Measurements from ENCODE around the gene RGS3. TPM values are rescaled to one million over a fixed set of nuclear protein-coding genes. Genes with fewer than 3 reads are reported as not detected.
"Not testable (repeated sequence)": the region's sequence is repeated elsewhere in the genome, so short reads cannot be mapped to it uniquely, and the experiment has no call there.

The RGS3 gene
- total RNA-seq (2014; rRNA removed) = 137 and 144 TPM in 2 replicates
- polyA plus RNA-seq (2012) = 90.4 TPM

DNA sequence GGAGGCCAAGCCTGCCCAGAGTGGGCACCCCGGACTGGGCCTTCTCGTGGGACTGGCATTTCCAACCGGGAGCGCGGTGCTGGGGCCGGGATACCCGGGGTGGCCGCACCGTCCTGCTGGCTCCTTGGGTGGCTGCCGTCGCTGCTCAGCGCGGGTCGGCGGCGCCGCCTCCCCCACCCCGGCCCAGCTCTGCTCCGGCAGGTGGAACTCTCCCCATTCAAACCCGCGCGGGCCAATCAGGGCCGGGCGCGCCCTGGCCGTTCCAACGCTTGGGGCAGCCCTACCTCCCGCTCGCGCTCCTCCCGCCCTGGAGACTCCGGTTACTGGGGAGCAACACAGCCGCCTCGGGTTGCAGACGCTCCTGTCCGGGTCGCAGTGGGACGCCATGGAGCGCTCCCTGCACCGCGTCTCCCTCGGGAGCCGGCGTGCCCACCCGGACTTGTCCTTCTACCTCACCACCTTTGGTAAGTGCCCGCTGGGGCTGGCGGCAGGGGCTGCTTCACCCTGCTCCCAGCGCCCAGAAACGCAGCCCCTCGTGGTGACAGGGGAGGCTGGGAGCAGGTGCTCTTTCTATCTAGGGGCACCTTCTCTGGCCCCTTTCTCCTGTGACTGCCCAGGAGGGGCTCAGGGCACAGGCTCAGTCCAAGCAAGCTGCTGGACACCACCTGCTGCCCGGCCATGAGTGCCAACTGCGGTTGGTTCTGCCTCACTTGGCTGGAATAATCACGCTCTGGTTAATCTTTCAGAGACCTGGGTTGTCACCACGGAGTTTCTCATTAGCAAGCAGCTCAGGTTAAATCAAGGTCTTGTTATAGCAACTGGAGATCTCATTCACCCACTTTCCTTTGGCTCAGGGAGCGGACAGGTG lies at the start of gene RGS3:
RGS3 (plus strand) TSS at position 310 of the 868 bp plus-strand sequence; CDS start at position 386, 76 bp downstream.
- no peak for DNase-seq (ENCODE audit: low read depth)

- no peak for DNase-seq (ENCODE audit: low read depth)
Observed at GRCh38 chr9:113416149-113416721, 47.3 kb upstream of the RGS3 start.

- DNase-seq (ENCODE audit: low read depth) = no peak
Observed at GRCh38 chr9:113417370-113417769, 46.2 kb upstream of the RGS3 start.

GRCh38 chr9:113421726-113422125 lies 41.8 kb upstream of the RGS3 start:
- no peak for DNase-seq (ENCODE audit: low read depth)

- no peak for DNase-seq (ENCODE audit: low read depth)
Observed at GRCh38 chr9:113425072-113425471, 38.5 kb upstream of the RGS3 start.

GRCh38 chr9:113426701-113427100 lies 36.8 kb upstream of the RGS3 start:
- no peak for DNase-seq (ENCODE audit: low read depth)

DNA sequence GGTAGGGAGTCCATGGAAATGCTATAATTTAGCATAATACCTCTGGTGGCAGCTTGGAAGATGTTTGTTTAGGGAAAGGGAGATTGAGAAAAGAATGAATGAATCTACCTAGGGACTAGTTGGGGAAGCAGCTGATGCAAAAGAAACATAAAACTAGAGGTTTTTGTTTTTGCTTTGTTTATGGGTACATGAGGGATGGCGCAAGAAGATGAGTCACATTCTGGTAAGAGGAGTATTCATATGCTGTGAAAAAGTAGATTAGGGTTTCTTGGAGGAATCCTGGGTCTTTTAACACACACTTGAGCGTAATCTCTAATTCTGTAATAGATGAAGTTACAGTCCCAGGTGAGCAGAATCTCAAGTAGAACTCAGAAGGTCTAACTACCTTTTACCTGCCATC lies 35.9 kb upstream of the RGS3 start:
- DNase-seq (ENCODE audit: low read depth) = peak; percentile 76

DNA sequence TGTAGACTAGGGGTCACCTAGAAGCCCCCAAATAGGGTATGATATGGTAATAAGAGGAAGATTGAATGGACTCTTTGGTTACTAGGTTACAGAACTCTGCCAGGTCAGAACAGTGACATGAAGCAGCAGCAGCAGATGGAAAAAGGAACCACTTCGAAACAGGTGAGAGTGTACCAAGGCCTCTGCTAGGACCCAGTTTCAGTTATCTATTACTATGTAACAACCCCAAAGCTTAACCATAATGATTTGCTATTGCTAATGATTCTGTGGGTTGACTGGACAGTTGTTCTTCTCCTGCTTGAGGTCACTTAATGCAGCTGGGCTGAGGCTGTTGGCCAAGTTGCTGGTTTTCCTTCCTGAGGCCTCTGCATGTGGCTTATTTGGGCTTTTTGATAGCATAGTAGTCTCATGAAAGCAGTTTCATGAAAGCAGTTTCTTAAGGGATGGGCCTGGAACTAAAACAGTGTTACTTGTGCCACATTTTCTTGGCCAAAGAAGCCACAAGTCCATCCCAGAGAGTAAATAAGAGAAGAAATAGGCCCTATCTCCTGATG lies 35.4 kb upstream of the RGS3 start:
- peak; percentile 10 for DNase-seq (ENCODE audit: low read depth)

DNA sequence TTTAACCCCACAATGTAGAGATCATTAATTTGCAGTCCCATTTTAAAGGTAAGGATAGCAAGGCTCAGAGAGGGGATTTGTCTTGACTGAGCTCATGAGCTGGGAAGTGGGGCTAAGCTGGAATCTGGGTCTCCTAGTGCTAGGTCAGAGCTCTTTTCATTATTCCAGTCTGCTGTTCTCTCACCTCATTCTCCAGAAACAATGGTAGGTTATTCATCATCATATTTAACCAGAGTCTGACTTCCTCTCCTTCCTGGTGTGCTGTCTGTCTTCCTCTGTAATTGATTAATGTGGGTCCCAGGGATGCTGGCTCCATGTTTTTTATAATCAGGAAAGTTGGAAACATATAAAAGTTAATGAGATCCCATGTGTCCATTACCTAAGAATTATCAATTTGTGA lies 32.3 kb upstream of the RGS3 start:
- DNase-seq (ENCODE audit: low read depth) = no peak

- DNase-seq (ENCODE audit: low read depth) = no peak
Observed at GRCh38 chr9:113436728-113437515, 26.6 kb upstream of the RGS3 start.

GRCh38 chr9:113437716-113438115 lies 25.8 kb upstream of the RGS3 start:
- not testable (repeated sequence) for DNase-seq (ENCODE audit: low read depth)

DNA sequence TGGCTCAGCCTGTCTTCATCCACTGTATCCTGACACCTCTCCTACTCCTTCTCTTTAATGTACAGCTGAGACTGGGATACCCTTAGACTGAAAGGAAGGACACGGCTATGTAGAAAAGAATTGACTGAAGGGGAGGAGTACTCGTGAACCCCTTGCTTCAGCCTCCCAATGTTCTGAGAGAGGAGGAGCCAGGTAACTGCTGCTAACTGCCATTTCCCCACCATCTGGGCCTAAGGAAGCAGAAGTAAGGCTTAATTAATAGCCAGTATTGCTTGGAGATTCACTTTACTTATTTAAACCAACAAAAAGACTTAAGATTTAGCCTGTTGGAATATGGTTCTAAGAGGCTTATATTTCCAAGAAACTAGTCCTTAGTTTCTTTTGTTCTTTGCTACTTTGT lies 18.8 kb upstream of the RGS3 start:
- DNase-seq (ENCODE audit: low read depth) = no peak

DNA sequence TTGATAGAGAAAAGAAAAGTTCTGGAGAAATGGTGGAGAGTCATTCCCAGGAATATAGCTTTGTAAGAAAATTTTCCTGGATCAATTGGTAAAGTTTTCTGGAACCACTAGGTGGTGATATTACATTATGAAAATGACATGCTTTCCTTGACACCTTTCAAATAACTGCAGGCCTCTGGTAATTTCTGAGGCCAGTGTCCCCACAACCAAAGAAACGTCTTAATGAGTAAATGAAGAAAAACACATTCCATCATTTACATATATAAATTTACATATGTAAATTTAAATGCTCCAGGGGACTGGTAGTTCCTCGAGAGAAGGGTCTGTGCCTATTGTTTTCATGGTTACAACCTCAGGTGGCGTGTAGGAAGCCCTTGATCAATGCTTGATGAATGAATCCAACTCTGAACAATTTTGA lies 17.2 kb upstream of the RGS3 start:
- peak; percentile 54 for DNase-seq (ENCODE audit: low read depth)

DNA sequence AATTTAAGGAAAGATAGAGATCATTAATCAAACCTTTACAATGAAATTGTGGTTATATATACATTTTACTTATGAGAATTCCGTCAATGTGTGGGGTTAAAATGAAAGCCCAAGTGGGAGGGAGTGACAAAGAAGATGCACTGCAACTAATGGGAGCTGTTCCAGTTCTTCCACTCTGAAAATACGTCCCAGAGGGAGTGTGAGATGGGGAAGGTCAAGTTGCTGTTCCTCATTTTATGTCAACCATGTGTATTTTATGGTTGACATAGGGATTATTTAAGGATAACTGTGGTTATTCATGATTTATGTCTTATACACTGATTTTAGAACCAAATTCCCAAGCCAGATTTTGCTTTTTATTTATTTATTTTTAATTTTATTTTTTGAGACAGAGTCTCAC lies 14.2 kb upstream of the RGS3 start:
- DNase-seq (ENCODE audit: low read depth) = no peak

DNA sequence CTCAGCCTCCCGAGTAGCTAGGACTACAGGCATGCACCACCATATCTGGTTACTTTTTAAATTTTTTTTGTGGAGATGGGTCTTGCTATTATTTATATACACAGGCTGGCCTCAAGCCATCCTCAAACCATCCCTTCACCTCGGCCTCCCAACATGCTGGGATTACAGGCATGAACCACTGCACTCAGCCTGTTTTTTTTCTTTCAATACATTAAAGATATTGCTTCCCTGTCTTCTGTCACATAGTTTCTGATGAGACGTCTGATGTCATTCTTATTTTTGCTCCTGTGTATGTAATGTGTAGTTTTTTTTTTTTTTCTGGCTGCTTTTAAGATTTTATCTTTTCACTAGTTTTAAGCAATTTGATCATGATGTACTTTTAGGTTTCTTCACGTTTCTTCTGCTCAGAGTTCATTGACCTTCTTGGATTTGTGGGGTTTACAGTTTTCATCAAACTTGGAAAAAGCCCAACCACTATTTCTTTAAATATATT lies 11.4 kb upstream of the RGS3 start:
- no peak for DNase-seq (ENCODE audit: low read depth)

DNA sequence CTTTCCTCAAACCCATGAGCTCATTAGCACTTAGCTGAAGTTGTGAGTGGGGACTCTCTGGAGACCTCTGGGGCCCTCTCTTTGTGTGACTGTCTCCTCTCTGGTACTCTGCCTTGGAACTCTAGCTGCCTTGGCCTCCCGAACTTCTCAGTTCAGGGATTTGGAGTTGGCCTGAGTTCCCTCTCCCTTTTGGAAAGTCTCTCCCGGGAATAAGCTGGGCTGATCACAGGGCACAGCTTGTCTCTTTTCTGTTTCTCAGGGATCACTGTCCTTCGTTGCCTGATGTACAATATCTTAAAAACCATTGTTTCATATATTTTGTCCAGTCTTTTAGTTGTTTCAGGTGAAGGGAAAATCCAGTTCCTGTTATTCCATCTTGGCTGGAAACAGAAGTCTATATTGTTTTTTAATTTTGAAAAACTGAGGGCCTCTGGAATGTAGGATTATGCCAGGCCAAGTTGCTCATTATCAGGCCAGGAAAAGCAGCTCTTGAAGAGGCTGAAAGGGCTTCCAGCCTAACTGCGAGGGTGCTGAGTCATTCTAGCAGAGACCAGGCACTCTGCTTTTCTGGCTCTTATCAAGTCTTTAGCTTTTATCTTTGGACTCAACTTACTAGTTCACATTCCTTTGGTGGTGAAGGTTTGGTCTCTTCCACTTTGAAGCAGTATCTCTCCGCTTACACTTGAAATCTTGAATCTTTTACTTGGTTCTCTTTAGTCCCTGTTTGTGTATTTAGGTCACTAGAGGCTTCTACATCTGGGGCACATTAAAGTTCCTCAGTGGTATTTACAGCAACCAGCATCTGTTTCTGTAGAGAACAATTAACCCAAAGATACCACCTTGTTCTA lies 8.4 kb upstream of the RGS3 start:
- DNase-seq (ENCODE audit: low read depth) = peak; percentile 79

DNA sequence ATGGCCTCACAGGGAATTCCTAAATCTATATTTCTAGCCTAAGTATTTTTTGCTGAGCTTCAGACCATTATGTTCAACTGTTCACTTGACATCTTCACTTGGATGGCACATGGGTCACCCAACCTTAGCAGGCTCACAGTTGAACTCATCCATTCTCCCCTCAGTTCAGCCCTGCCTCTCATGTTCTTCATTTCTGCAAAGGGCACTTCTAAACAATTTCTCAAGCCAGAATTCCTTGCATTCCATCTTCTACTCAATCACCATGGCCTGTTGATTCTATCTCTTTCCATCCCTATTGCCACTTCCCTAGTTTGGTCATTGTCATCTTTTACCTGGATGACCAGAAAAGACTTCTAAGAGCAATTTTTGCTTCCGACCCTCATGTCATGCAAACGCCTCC lies 7.3 kb upstream of the RGS3 start:
- DNase-seq (ENCODE audit: low read depth) = peak; percentile 11

GRCh38 chr9:113461285-113461684 lies 2.2 kb upstream of the RGS3 start:
- DNase-seq (ENCODE audit: low read depth) = no peak

GRCh38 chr9:113461943-113462342 lies 1.6 kb upstream of the RGS3 start:
- no peak for DNase-seq (ENCODE audit: low read depth)

GRCh38 chr9:113462781-113463286 lies 693 bp upstream of the RGS3 start:
- DNase-seq (ENCODE audit: low read depth) = no peak

GRCh38 chr9:113464286-113464660 lies 746 bp downstream of the RGS3 start:
- DNase-seq (ENCODE audit: low read depth) = no peak

All from LHCN-M2 (cell line).